PFSK-1 (cell line): ENCODE data around the gene FGD6.

Experiments
- FOXP2 ChIP-seq: optimal IDR thresholded peaks from 2 replicates; pipeline ENCODE3; 2011; ENCODE audit warnings: borderline replicate concordance, control low read depth, inconsistent platforms; ENCODE audit not compliant: insufficient read depth; ENCODE audit errors: extremely low read length, extremely low read depth
- POLR2AphosphoS5 ChIP-seq: IDR thresholded peaks from 2 replicates; pipeline ENCODE4 v1.6.1; 2012; ENCODE audit warnings: low read depth, mild to moderate bottlenecking, control low read depth, low read length, moderate library complexity
- REST ChIP-seq, 2 experiments: IDR thresholded peaks; 2 replicates each; pipeline versions ENCODE4 v1.6.1 to v1.8.0; 2011 to 2012; ENCODE audit warnings: low read depth in 2 of 2, low read length in 2 of 2, control low read depth in 1 of 2, inconsistent platforms in 1 of 2, mild to moderate bottlenecking in 1 of 2, moderate library complexity in 1 of 2; ENCODE audit not compliant: insufficient read depth in 1 of 2
- SIN3A ChIP-seq: IDR thresholded peaks from 2 replicates; pipeline ENCODE4 v1.6.1; 2012; ENCODE audit warnings: mild to moderate bottlenecking, low read length, moderate library complexity, borderline replicate concordance; ENCODE audit not compliant: insufficient read depth
- TAF1 ChIP-seq: IDR thresholded peaks from 2 replicates; pipeline ENCODE4 v1.6.1; 2012; ENCODE audit warnings: low read length, control low read depth, borderline replicate concordance; ENCODE audit not compliant: insufficient read depth

FGD6 gene

GRCh38 chr12:95185072-95185471 lies 32.2 kb downstream of the FGD6 start:
- TF ChIP-seq FOXP2 (no peak), SIN3A (no peak), REST (IDR thresholded peaks at IDR 0.05; ENCODE audit: insufficient read depth in 1 of 2, low read depth in 2 of 2, low read length in 2 of 2) (no peak), TAF1 (no peak), POLR2AphosphoS5 (no peak)

- TF ChIP-seq REST (IDR thresholded peaks at IDR 0.05; ENCODE audit: insufficient read depth in 1 of 2, low read depth in 2 of 2, low read length in 2 of 2) (no peak), SIN3A (no peak), FOXP2 (no peak), POLR2AphosphoS5 (no peak), TAF1 (no peak)
These were observed 33.1 kb downstream of the FGD6 start for GRCh38 chr12:95184121-95184520.

GRCh38 chr12:95182868-95183415 lies 34.3 kb downstream of the FGD6 start:
- TF ChIP-seq POLR2AphosphoS5 (no peak), FOXP2 (no peak), SIN3A (no peak), TAF1 (no peak), REST (IDR thresholded peaks at IDR 0.05; ENCODE audit: insufficient read depth in 1 of 2, low read depth in 2 of 2, low read length in 2 of 2) (no peak)

- TF ChIP-seq REST (IDR thresholded peaks at IDR 0.05; ENCODE audit: insufficient read depth in 1 of 2, low read depth in 2 of 2, low read length in 2 of 2) (no peak), POLR2AphosphoS5 (no peak), TAF1 (no peak), SIN3A (no peak), FOXP2 (no peak)
These were observed 36.2 kb downstream of the FGD6 start for GRCh38 chr12:95181103-95181502.

GRCh38 chr12:95179011-95179410 lies 38.3 kb downstream of the FGD6 start:
- TF ChIP-seq SIN3A = no peak
- TF ChIP-seq REST (IDR thresholded peaks at IDR 0.05; ENCODE audit: insufficient read depth in 1 of 2, low read depth in 2 of 2, low read length in 2 of 2) = no peak
- TF ChIP-seq FOXP2 = no peak
- TF ChIP-seq POLR2AphosphoS5 = no peak
- TF ChIP-seq TAF1 = no peak
